Measurements from ENCODE around the gene CFAP61.

The CFAP61 gene

DNA sequence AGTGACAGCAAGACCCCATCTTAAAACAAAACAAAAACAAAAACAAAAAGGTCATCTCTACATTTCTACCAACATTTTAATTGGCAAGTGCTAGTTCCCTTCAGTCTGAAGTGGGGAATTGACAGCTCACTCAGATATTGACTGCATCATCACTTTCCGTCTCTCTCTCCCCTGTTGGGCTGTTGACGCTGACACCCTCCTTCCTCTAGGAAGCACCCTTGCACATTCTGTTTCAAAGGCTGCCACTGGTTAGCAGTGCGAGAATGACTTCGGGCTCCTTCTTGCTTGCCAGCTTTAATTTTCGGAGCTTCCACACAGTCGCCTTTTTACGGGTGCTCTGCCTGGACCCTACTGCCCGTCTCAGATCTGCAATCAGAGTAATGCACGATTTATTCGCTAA lies 218.9 kb downstream of the CFAP61 start:
- no peak overlapping the region for H3K4me3 ChIP-seq (ENCODE audit: low read depth, low read length)

DNA sequence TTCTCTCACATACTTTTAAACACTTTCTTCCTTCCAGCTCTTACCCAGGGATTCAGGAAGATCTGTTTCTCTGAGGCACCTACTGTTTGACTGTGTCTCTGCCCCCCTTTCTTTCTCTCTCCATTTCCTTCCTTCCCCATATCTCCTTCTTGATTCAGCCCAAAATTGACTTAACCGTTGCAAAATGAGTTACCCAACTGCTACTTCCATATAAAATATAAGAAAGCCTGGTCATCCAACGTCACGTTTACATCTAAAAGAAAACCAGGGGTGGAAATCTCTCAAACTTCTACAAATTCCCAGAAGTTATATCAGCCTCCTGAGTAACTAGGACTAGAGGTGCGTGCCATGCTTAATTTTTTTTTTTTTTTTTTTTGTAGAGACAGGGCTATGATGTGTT lies 220.4 kb downstream of the CFAP61 start:
- no peak overlapping the region for H3K4me3 ChIP-seq (ENCODE audit: low read depth, low read length)

DNA sequence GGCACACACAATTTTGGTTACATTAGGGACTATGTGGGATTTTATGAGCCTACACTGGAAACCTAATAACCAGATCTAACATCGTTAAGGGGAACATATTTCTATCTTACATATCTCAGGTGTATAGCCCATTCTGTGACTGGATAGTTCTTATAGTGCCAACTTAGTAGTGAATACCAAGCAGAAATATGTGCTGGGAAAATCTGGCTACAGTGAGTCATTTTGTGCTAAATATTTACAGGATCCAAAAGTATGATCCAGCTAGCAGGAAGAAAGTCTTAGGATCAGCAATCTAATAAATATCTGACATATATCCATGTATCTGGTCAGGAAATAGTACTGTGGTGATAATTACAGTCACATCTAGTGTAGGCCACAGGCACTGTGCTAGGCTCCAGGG lies 221.0 kb downstream of the CFAP61 start:
- no peak overlapping the region for H3K4me3 ChIP-seq (ENCODE audit: low read depth, low read length)

DNA sequence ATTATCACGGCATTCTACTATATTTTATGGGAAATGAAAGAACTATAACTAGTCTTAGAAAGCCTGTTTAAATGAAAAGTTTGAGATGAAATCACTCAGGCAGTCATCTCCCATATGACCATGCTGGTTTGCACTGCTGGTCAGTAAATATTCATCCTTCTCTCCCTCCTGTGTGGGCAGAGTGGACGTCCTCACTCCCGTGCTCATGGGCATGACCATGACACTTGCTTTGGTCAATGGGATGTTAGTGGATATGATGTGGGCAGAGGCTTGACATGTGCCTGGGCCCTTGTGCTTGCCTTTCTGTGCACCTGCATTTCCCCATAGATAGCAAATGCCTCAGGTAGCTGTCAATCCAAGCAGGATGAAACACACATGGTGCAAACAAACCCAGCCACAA lies 222.5 kb downstream of the CFAP61 start:
- no peak overlapping the region for H3K4me3 ChIP-seq (ENCODE audit: low read depth, low read length)

DNA sequence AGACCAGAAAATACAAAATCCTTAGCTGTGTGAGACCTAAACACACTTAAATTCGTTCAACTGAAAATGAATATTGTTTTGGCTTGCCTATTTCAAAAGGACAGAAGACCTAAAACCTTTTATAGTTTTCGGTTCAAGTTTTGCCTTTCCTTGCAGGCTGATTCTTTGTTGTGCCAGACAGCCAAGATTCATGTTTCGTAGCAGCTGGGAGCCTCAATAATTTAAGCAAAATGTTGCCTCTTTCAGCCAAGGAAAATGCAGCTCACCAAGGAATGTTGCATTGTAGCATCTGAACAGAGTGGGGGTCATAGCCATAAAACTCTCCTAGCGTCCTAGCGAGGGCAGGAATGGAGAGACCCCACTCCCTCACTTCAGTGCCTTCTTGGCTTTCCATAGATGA lies 223.3 kb downstream of the CFAP61 start:
- no peak overlapping the region for H3K4me3 ChIP-seq (ENCODE audit: low read depth, low read length)

DNA sequence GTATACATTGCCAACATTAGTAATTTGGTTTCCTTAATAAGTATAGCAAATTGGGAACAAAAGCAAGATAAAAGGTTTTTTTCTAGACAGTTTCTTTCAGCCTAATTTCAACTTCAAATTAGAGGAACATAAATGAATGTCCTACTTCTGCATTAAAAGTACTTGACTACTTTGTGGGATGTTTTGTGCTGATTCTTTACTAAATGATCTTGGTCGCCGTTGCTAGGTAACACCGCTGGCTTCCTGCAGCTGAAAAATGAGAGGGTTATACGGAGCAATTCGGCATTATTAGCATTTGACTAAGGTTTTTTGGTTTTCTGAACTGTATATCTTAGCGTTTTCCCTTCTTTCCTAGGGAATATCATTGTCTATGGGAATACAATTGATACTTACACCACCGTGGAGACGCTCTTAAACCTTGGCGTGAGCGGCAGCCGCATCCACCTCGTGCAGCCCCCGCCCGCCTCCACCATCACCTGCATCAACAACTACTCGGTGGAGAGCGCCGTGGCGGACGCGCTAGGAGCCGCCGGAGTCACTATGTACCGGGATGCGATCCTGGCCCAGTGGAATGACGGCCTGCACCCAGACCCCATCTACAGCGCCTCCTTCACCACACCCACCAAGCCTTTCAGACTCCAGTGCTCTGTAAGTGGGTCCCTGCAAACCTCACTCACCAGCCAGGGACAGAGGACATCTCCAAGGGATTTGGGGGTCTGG lies 224.6 kb downstream of the CFAP61 start:
- no peak overlapping the region for H3K4me3 ChIP-seq (ENCODE audit: low read depth, low read length)

DNA sequence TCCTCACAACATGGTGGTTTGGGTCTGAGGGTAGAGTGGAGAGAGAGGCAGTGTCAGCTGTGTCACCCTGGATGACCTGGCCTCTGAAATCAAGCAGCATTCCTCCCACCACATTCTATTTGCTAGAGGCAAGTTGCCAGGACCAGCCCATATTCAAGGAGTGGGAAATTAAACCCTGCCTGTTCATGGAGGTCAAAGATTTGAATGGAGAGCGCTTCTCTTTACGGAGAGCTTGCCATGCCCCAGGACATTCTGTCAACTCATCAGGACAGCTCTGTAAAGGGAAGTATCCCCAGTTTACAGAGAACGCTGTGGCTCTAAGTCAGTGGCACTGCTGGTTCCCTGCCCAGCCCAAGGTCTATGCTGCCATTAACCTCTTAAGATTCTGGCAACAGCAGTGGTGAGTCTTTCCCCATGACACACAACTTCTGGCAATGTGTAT lies 225.6 kb downstream of the CFAP61 start:
- no peak overlapping the region for H3K4me3 ChIP-seq (ENCODE audit: low read depth, low read length)

DNA sequence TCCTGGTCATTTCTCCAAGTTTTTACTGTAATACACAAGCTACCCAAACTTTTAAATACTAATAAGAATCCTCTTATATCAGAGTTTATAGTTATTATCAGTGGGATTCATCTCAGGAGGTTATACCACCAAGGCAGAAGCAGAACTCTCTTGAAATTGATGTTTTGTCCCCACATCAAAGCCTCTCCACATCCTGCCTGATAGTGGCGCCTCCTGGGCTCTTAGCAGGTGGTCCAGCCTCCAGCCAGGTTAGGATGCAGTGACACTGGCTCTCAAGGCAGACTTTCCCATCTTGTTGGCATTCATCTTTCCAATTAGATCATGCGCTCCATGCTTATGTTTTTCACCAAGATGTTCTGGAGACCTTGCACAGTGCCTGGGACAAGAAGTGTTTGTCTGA lies 233.7 kb downstream of the CFAP61 start:
- no peak overlapping the region for H3K4me3 ChIP-seq (ENCODE audit: low read depth, low read length)

DNA sequence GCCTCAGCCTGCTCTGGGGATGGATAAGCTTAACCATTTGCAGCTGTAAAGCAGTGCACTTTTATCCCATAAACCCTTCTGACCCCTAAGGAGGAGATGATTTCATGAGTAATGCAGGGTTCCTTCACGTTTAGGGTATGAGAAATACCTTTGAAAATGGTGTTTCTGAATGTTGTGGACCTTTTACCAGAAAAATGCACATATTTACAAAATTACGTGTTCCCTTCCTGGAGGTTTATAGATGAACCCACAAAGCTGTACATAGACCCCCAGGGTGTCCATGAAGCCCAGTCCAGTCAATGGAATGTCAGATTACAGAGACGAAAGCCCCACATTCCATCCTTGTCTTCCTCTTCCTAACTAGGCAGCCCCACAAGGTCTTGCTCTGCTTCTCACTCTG lies 237.0 kb downstream of the CFAP61 start:
- no peak overlapping the region for H3K4me3 ChIP-seq (ENCODE audit: low read depth, low read length)

DNA sequence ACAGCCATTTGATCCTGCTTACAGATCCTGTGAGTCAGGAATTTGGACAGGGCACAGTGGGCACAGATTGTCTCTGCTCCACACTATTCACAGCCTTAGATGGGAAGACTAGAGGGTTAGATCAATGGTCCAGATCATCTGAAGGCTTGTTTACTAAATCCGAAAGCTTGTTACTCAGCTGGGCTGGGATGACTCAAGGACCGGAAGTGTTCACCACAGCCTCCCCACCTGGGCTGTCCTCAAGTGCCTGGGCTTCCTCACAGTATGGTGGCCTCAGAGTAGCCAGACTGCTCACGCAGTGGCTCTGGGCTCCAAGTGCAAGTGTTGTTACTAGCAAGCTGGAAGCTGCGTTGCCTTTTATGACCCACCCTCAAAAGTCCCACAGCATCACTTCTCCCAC lies 240.1 kb downstream of the CFAP61 start:
- H3K4me3 ChIP-seq (ENCODE audit: low read depth, low read length), result no peak overlapping the region

DNA sequence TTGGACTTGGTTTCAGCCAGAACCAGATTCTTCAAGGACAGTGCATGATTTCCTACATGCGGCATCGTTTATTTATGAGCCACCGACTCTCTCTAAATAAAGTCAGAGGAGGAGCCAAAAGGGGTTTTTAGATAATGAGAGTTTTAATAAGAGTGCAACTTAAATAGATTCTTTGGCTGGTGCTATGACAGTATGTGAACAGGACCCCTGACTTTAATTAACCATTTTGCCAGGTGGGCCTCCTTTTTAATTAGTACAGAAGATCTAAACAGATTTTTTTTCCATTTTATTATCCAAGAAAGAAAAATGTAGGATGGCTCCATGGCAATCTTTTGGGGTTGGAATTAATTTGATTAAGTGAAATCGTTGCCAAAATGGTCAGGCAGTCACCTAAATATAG lies 240.8 kb downstream of the CFAP61 start:
- no peak overlapping the region for H3K4me3 ChIP-seq (ENCODE audit: low read depth, low read length)

DNA sequence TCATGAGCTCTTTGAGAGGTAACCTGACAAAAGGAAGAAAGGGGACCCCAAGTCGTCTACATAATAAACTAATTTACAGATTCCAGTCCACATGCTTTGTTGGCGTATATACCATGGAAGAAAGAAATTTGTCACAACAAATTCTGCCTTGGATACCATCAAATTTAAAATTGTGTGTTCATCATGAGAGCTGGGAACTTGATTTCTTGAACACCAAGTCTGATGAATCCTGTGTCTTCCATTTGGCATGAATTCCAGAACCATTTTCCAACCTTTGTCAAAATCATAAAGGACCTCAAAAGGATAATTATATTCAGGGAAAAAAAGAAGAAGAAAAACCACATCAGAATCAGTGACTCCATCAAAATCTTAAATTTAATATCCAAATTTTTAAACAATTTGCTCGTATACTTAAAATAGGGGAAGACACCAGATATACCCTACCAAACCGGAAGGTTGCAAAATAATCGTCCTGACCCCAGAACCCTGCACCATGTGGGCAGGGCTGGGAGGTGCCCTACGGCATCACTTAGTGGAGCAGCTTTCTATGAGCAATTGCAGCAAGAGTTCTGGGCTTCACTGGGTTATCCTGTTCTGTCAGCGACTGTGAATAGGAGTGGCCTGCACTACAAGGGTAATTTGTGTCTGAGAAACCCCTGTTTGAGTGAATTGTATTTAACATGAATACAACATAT lies 241.5 kb downstream of the CFAP61 start:
- no peak overlapping the region for H3K4me3 ChIP-seq (ENCODE audit: low read depth, low read length)

DNA sequence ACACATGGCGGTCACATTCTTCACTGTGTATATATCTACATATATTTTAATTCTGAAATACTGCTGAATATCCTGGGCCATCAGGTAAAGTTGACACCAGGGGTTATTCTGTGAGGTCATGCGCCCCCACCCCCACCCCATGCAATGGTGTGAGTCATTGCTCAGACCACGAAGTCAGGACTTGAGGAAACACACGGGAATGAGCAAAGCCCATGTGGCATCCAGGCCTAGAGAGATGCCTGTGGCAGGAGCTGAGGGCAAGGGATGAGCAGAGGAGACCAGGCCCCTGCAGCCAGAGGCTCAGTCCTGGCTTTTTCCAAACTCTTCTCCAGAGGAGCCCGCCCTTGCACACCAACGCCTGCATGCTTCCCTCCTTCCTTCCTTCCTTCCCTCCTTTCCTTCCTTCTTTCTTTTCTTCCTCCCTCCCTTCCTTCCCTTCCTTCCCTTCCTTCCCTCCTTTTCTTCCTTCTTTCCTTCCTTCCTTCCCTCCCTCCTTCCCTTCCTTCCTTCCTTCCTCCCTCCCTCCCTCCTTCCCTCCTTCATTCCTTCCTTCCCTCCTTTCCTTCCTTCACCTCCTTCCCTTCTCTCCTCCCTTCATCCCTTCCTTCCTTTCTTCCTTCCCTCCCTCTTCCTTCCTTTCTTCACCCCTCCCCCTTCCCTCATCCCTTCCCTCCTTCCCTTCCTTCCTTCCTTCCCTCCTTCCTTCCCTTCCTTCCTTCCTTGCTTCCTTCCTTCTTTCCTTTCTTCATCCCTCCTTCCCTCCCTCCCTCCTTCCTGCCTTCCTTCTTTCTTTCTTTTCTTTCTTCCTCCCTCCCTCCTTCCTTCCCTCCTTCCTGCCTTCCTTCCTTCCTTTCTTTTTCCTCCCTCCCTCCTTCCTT lies 243.5 kb downstream of the CFAP61 start:
- no peak overlapping the region for H3K4me3 ChIP-seq (ENCODE audit: low read depth, low read length)

DNA sequence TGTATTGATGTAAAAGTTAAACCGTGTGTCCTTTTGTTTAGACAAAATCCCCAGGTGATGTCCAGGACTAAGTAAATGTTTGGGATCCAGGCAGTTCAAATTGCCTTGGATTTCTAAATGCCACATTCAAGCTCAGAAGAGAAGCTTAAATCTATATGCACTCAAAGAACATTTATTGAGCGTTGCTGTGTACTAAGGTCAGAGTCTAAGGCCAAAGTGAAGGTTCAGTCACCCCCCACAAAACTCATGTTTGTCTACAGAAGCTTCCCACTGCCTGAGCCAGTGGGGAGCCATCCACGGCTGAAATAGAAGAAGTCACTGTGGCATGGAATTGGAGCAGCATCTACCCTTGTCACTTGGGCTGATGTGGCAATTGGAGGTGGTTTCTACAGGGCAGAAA lies 244.8 kb downstream of the CFAP61 start:
- no peak overlapping the region for H3K4me3 ChIP-seq (ENCODE audit: low read depth, low read length)

DNA sequence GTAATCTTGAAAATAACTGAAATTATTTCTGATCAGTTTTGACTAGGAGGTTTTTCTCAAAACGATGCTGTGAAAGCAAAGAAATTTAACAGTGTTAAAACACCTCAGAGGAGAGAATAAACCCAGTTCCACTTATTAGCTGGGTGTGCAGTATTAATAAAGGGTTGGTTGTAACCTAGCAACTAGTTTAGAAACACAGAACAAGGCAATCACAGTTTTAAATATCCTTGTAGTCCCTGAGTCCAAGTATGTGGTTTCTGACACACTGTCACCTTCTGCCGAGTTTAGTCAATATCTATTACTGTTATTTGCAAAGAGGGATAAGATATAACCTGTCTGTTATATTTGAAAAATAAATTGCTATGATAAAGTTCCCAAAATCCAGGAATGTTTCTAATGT lies 245.4 kb downstream of the CFAP61 start:
- no peak overlapping the region for H3K4me3 ChIP-seq (ENCODE audit: low read depth, low read length)

DNA sequence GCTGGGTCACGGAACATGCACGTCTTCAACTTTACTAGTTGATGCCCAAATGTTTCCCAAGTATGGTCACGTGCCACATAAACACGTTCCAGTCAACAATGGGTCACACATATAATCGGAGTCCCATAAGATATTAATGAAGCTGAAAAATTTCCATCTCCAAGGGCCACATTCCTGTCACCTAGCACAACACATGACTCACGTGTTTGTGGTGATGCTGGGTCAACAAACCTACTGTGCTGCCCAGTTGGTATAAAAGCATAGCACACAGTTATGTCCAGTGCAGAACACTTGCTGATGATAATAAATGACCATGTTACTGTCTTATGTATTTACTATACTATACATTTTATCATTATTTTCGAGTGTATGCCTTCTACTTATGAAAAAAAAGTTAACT lies 247.6 kb downstream of the CFAP61 start:
- H3K4me3 ChIP-seq (ENCODE audit: low read depth, low read length), result no peak overlapping the region

DNA sequence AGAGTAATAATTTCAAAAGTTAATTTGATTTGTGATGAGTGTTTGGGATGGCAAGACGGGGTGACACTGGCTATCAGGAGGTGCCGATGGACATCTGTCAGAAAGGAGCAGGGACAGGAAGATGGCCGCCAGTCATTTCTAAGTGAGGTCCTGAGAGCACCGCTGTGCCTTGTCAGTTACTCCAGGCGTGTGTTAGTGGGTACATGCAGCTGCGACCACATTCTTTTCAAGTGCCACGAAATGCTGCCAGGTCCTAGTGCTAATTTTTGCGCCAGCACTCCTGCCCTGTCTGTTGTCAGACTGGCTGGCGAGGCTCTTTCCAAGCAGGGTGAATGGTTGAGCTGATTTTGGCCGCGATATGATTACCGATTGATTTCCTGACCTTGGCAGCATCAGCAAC lies 251.0 kb downstream of the CFAP61 start:
- no peak overlapping the region for H3K4me3 ChIP-seq (ENCODE audit: low read depth, low read length)

DNA sequence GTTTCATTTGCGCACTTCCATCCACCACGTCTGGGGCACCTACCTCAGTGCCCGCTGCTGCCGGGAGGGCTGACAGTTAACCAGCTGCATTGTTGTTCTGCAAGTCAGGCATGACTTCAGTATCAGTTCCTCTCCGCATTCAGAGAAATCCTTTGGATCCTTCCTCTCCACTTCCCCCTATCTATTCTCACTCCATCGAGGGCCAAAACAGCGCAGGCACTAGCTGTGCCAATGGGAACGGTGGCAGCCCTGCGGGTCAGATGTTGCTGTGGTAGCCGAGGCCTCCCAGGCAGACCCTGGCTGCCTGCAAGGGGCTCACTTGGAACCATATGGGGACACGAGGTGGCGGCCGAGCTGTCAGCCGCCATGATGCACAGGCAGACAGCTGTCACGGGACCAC lies 251.4 kb downstream of the CFAP61 start:
- H3K4me3 ChIP-seq (ENCODE audit: low read depth, low read length), result no peak overlapping the region

DNA sequence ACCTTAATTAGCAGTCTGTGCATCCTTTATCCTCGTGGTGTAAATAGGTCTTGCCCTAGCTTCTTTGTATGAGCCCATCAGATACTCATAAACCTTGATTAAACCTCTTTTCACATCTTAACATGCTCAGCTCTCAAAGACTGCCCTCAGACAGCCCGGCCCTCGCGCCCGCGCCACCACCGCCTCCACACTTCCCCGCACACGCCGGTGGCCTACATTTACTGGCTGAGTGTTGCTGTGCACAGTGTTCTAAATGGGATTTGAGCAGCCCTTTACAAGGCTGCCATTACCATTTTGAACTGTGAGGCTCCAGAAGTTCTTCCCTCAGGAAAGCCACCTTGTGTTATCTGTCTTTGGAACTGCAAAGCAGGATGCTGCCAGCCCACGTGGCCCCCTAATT lies 252.6 kb downstream of the CFAP61 start:
- no peak overlapping the region for H3K4me3 ChIP-seq (ENCODE audit: low read depth, low read length)

DNA sequence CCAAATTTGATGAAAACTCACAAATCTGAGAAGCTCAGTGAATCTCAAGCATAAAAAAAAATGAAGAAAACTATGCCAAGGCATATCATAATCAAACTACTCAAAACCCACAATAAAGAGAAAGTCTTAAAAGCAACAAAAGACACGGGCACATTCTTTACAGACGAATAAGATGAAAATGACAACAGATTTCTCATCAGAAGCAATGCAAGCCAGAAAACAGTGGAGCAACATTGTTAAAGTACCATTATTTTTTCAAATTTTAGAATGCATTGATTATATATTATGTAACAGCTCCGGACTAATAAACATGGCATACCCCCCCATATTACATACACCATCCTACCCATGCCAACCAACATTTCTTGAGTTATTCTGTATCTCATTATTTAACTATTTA lies 260.2 kb downstream of the CFAP61 start:
- no peak overlapping the region for H3K4me3 ChIP-seq (ENCODE audit: low read depth, low read length)

DNA sequence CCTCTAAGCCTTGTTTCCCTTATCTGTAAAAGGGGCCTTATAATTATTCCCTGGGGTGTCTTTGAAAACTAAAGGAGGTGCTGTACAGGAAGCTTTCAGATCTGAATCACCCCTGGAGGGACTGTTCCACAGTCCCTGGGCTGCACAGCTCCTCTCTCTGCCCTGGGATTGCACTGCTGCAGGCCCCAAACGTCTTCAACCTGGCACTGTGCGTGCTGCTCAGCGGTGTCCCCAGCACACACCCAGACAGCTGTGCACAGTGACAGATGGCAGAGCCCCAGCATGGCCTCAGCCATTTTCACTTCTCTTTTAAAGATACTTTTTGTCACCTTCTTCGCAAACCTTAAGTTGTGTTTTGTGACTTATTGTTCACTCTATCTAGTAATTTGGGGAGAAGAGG lies 264.9 kb downstream of the CFAP61 start:
- H3K4me3 ChIP-seq (ENCODE audit: low read depth, low read length), result no peak overlapping the region
